Measurements from ENCODE around the gene NXF3.

NXF3 gene

DNA sequence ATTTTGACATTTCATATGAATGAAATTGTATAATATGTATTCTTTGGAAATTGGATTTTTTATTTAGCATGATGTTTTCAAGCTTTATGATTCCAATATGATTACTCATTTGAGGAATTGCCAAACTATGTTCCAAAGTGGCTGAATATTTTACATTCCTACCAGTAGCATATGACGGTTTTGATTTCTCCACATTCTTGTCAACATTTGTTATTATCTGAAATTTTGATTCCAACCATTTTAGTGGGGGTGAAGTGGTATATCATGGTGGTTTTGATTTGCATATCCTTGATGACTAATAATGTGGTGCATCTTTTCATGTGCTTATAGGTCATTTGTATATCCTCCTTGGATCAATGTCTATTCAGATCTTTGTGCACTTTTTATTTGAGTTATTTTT lies 26.3 kb downstream of the NXF3 start:
- H4K8ac ChIP-seq (ENCODE audit: low read length) = no peak overlapping the region
- H3K79me1 ChIP-seq (replicated peaks; ENCODE audit: low read length, poor library complexity, severe bottlenecking) = no peaks in the 10 kb centered on the region
- peaks cover 9% of the 10 kb centered on the region for H3K4me1 ChIP-seq (ENCODE audit: control insufficient read depth, insufficient read depth, low read depth, low read length)
- no peak overlapping the region for H3K4me2 ChIP-seq (ENCODE audit: low read length, poor library complexity, severe bottlenecking)
- H2AK5ac ChIP-seq (ENCODE audit: low read length, severe bottlenecking) = no peak overlapping the region
- no peaks in the 10 kb centered on the region for H3K36me3 ChIP-seq (ENCODE audit: control insufficient read depth in 1 of 2, insufficient read depth in 2 of 2, low read depth in 1 of 2, low read length in 2 of 2)
- peaks cover 0 to 29% of the 10 kb centered on the region in 2 experiments for H3K27me3 ChIP-seq (ENCODE audit: control insufficient read depth in 1 of 2, insufficient read depth in 1 of 2, low read length in 2 of 2)
- H3K4me3 ChIP-seq (ENCODE audit: insufficient read depth in 1 of 2, low read depth in 1 of 2, low read length in 2 of 2) = no peak overlapping the region
- H3K18ac ChIP-seq (ENCODE audit: low read depth in 1 of 2, low read length in 2 of 2) = no peak overlapping the region
- H3K23ac ChIP-seq (ENCODE audit: low read length in 2 of 2) = no peak overlapping the region
- H2BK5ac ChIP-seq (ENCODE audit: low read depth, low read length, poor library complexity, severe bottlenecking) = no peak overlapping the region
- no CpG with 5 or more reads among the region's 1 CpG for WGBS
- H3K27ac ChIP-seq (ENCODE audit: low read length, poor library complexity, severe bottlenecking) = no peak overlapping the region
- no peak overlapping the region for H2BK120ac ChIP-seq (ENCODE audit: low read depth, low read length)
- H3K14ac ChIP-seq (ENCODE audit: low read length in 2 of 2) = no peak overlapping the region
- no peak overlapping the region for H3K4ac ChIP-seq (ENCODE audit: low read depth in 1 of 2, low read length in 2 of 2)
- H3K9ac ChIP-seq (ENCODE audit: low read length) = no peak overlapping the region
- no peak overlapping the region for H2BK12ac ChIP-seq (ENCODE audit: low read length in 2 of 2)
- H3K9me3 ChIP-seq (ENCODE audit: control insufficient read depth, low read length) = no peaks in the 10 kb centered on the region
- DNase-seq = no peak
- no peak overlapping the region for H4K91ac ChIP-seq (ENCODE audit: low read length)
- no peak overlapping the region for H2AFZ ChIP-seq (ENCODE audit: low read depth, low read length)
- H2BK15ac ChIP-seq (ENCODE audit: low read depth, poor library complexity, severe bottlenecking) = no peak overlapping the region

DNA sequence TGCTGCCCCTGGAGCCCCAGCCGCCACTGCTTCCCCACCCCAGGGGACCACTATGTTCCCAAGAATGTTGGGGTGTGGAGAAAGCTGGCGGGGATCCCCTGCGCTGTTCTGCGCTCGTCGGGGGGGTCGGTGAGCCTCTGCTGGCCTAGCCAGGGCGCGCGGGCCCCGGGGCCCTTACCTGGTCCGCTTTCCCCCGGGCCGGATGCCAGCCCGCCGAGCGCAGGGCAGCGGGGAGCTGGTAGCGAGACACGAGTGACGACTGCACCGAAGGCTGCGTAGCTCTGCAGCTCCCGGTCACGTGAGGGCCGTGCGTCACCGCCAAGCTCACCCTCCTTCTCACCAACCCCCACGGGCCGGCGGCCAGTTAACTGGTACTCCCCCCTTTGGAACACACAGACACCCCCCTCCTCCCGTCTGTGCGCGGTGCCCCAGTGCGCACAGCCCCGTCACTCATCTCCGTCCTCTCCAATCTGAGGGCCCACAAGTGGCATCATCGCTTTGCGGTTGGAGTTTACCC lies 29.0 kb downstream of the NXF3 start, which contains the start of gene BEX1:
TSS of gene BEX1 (minus strand) at position 254 of the 517 bp plus-strand sequence. CDS start 897 bp downstream, outside the sequence.
- no peak within 1 kb of the TSS for H2AK5ac ChIP-seq (ENCODE audit: low read length, severe bottlenecking)
- no peaks in the 10 kb centered on the region for H3K36me3 ChIP-seq (ENCODE audit: control insufficient read depth in 1 of 2, insufficient read depth in 2 of 2, low read depth in 1 of 2, low read length in 2 of 2)
- no peak within 1 kb of the TSS for H2AFZ ChIP-seq (ENCODE audit: low read depth, low read length)
- under 1% methylated on average over 17 of the region's 39 CpGs for WGBS
- H3K23ac ChIP-seq (ENCODE audit: low read length in 2 of 2) = no peak within 1 kb of the TSS
- peaks cover 0 to 20% of the 10 kb centered on the region in 2 experiments for H3K27me3 ChIP-seq (ENCODE audit: control insufficient read depth in 1 of 2, insufficient read depth in 1 of 2, low read length in 2 of 2)
- H4K91ac ChIP-seq (ENCODE audit: low read length) = no peak within 1 kb of the TSS
- H3K4me3 ChIP-seq (ENCODE audit: insufficient read depth in 1 of 2, low read depth in 1 of 2, low read length in 2 of 2) = peak within 1 kb of the TSS in 1 of 2 experiments; percentile 24
- DNase-seq = peak; percentile 0
- H2BK12ac ChIP-seq (ENCODE audit: low read length in 2 of 2) = no peak within 1 kb of the TSS
- no peaks in the 10 kb centered on the region for H3K79me1 ChIP-seq (replicated peaks; ENCODE audit: low read length, poor library complexity, severe bottlenecking)
- no peak within 1 kb of the TSS for H3K27ac ChIP-seq (ENCODE audit: low read length, poor library complexity, severe bottlenecking)
- H3K9me3 ChIP-seq (ENCODE audit: control insufficient read depth, low read length) = no peaks in the 10 kb centered on the region
- H4K8ac ChIP-seq (ENCODE audit: low read length) = no peak within 1 kb of the TSS
- no peak within 1 kb of the TSS for H2BK120ac ChIP-seq (ENCODE audit: low read depth, low read length)
- H3K4me1 ChIP-seq (ENCODE audit: control insufficient read depth, insufficient read depth, low read depth, low read length) = peaks cover 9% of the 10 kb centered on the region
- no peak within 1 kb of the TSS for H3K4ac ChIP-seq (ENCODE audit: low read depth in 1 of 2, low read length in 2 of 2)
- no peak within 1 kb of the TSS for H3K18ac ChIP-seq (ENCODE audit: low read depth in 1 of 2, low read length in 2 of 2)
- no peak within 1 kb of the TSS for H3K14ac ChIP-seq (ENCODE audit: low read length in 2 of 2)
- no peak within 1 kb of the TSS for H3K9ac ChIP-seq (ENCODE audit: low read length)
- H2BK5ac ChIP-seq (ENCODE audit: low read depth, low read length, poor library complexity, severe bottlenecking) = no peak within 1 kb of the TSS
- H2BK15ac ChIP-seq (ENCODE audit: low read depth, poor library complexity, severe bottlenecking) = no peak within 1 kb of the TSS
- H3K4me2 ChIP-seq (ENCODE audit: low read length, poor library complexity, severe bottlenecking) = peak within 1 kb of the TSS; percentile 61

DNA sequence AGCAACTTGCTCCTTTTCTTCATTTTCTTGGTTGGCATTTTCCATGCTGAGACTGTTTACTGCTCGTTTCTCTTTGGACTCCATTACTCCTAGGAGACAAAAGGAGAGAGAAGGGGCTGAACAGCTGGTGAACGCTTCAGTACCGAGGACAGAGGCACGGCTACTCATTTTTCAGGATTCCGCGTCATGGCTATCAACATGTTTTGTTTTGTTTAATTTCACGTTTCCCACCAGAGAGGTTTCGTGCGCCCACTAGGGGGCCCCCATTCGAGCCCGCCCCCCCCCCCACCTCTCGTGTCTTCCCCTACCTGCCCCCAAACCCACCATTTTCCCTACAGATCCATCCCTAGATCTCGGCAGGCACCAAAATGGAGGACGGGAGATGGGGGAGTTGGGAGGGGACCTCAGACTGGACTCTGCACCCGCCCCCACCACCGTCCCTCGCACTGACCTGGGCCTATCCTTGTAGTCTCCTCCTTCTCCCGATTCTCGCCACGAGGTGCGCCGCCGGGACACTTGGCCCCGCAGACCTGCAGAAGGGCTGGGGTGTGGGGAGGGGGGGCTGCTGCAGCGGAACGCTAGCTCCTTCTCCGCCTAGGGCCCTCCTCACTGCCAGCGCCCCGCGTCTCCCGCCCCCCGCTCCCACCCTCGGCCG lies 29.6 kb downstream of the NXF3 start:
- H3K79me1 ChIP-seq (replicated peaks; ENCODE audit: low read length, poor library complexity, severe bottlenecking) = no peaks in the 10 kb centered on the region
- H3K9ac ChIP-seq (ENCODE audit: low read length) = no peak overlapping the region
- H3K4me2 ChIP-seq (ENCODE audit: low read length, poor library complexity, severe bottlenecking) = peak overlapping the region; percentile 61

DNA sequence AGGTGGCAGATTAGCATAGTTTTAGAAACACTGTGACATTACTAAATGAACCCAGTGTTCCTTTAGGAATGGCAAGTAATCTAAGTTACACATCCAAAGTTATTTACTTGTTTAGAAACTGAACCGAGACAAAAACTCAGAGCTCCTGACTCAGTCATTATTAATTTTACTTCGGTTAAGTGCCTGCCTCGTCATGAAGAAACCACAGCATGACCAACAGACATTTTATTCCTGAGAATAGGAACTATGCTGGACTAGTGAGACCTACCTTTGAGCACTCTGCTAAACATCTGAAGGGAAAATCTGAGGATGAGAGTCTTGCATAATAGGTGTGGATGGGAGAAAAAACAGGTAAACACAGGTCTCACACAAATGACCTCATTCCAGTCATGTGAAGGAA lies 31.5 kb downstream of the NXF3 start:
- H3K14ac ChIP-seq (ENCODE audit: low read length in 2 of 2) = no peak overlapping the region
- H3K4me1 ChIP-seq (ENCODE audit: control insufficient read depth, insufficient read depth, low read depth, low read length) = peaks cover 9% of the 10 kb centered on the region
- no peak overlapping the region for H2AK5ac ChIP-seq (ENCODE audit: low read length, severe bottlenecking)
- no peak overlapping the region for H3K4ac ChIP-seq (ENCODE audit: low read depth in 1 of 2, low read length in 2 of 2)
- H2BK5ac ChIP-seq (ENCODE audit: low read depth, low read length, poor library complexity, severe bottlenecking) = no peak overlapping the region
- no peak overlapping the region for H3K9ac ChIP-seq (ENCODE audit: low read length)
- H2BK120ac ChIP-seq (ENCODE audit: low read depth, low read length) = no peak overlapping the region
- no peak overlapping the region for H2BK15ac ChIP-seq (ENCODE audit: low read depth, poor library complexity, severe bottlenecking)
- no peaks in the 10 kb centered on the region for H3K36me3 ChIP-seq (ENCODE audit: control insufficient read depth in 1 of 2, insufficient read depth in 2 of 2, low read depth in 1 of 2, low read length in 2 of 2)
- no peak overlapping the region for H2AFZ ChIP-seq (ENCODE audit: low read depth, low read length)
- no peak overlapping the region for H3K27ac ChIP-seq (ENCODE audit: low read length, poor library complexity, severe bottlenecking)
- no peak overlapping the region for H3K4me2 ChIP-seq (ENCODE audit: low read length, poor library complexity, severe bottlenecking)
- no peak for DNase-seq
- H4K8ac ChIP-seq (ENCODE audit: low read length) = no peak overlapping the region
- H3K23ac ChIP-seq (ENCODE audit: low read length in 2 of 2) = no peak overlapping the region
- no peak overlapping the region for H2BK12ac ChIP-seq (ENCODE audit: low read length in 2 of 2)
- WGBS = 75% methylated on average over 2 of the region's 3 CpGs
- H4K91ac ChIP-seq (ENCODE audit: low read length) = no peak overlapping the region
- H3K79me1 ChIP-seq (replicated peaks; ENCODE audit: low read length, poor library complexity, severe bottlenecking) = no peaks in the 10 kb centered on the region
- peaks cover 0 to 20% of the 10 kb centered on the region in 2 experiments for H3K27me3 ChIP-seq (ENCODE audit: control insufficient read depth in 1 of 2, insufficient read depth in 1 of 2, low read length in 2 of 2)
- no peak overlapping the region for H3K18ac ChIP-seq (ENCODE audit: low read depth in 1 of 2, low read length in 2 of 2)
- H3K4me3 ChIP-seq (ENCODE audit: insufficient read depth in 1 of 2, low read depth in 1 of 2, low read length in 2 of 2) = no peak overlapping the region
- no peaks in the 10 kb centered on the region for H3K9me3 ChIP-seq (ENCODE audit: control insufficient read depth, low read length)

More for the DNA sequence above, 29.6 kb downstream of the NXF3 start:
- no peak overlapping the region for H3K4me3 ChIP-seq (ENCODE audit: insufficient read depth in 1 of 2, low read depth in 1 of 2, low read length in 2 of 2)
- no peak overlapping the region for H2AFZ ChIP-seq (ENCODE audit: low read depth, low read length)
- H3K27ac ChIP-seq (ENCODE audit: low read length, poor library complexity, severe bottlenecking) = no peak overlapping the region
- peak; percentile 13 for DNase-seq
- no peak overlapping the region for H2BK15ac ChIP-seq (ENCODE audit: low read depth, poor library complexity, severe bottlenecking)
- H4K91ac ChIP-seq (ENCODE audit: low read length) = no peak overlapping the region
- no peak overlapping the region for H3K14ac ChIP-seq (ENCODE audit: low read length in 2 of 2)
- H3K23ac ChIP-seq (ENCODE audit: low read length in 2 of 2) = no peak overlapping the region
- H3K27me3 ChIP-seq (ENCODE audit: control insufficient read depth in 1 of 2, insufficient read depth in 1 of 2, low read length in 2 of 2) = peaks cover 0 to 15% of the 10 kb centered on the region in 2 experiments
- WGBS = 0% methylated on average over 1 of the region's 34 CpGs
- H3K4me1 ChIP-seq (ENCODE audit: control insufficient read depth, insufficient read depth, low read depth, low read length) = peaks cover 9% of the 10 kb centered on the region
- no peak overlapping the region for H2BK5ac ChIP-seq (ENCODE audit: low read depth, low read length, poor library complexity, severe bottlenecking)
- H3K36me3 ChIP-seq (ENCODE audit: control insufficient read depth in 1 of 2, insufficient read depth in 2 of 2, low read depth in 1 of 2, low read length in 2 of 2) = no peaks in the 10 kb centered on the region
- H2AK5ac ChIP-seq (ENCODE audit: low read length, severe bottlenecking) = no peak overlapping the region
- no peak overlapping the region for H2BK120ac ChIP-seq (ENCODE audit: low read depth, low read length)
- no peak overlapping the region for H4K8ac ChIP-seq (ENCODE audit: low read length)
- H3K9me3 ChIP-seq (ENCODE audit: control insufficient read depth, low read length) = no peaks in the 10 kb centered on the region
- H3K4ac ChIP-seq (ENCODE audit: low read depth in 1 of 2, low read length in 2 of 2) = no peak overlapping the region
- H3K18ac ChIP-seq (ENCODE audit: low read depth in 1 of 2, low read length in 2 of 2) = no peak overlapping the region
- no peak overlapping the region for H2BK12ac ChIP-seq (ENCODE audit: low read length in 2 of 2)
